Erythroblast (primary cell): ENCODE results near the gene DDX19B.

Source experiments
- GATA1 ChIP-seq: IDR thresholded peaks from 2 replicates; pipeline ENCODE4 v1.6.1; 2011; ENCODE audit warnings: low read depth, mild to moderate bottlenecking, control low read depth, low read length, moderate library complexity
- POLR2A ChIP-seq: IDR thresholded peaks from 2 replicates; pipeline ENCODE4 v1.6.1; 2011; ENCODE audit warnings: mild to moderate bottlenecking, low read length

- TF ChIP-seq POLR2A: no peak
- no peak for TF ChIP-seq GATA1
Observed at GRCh38 chr16:70372921-70373728, 74.1 kb downstream of the DDX19B start.
